HG03139 (cell line): ENCODE data around the gene SYNPR.

Experiments
- ATAC-seq: cut with Tn5 transposase; IDR thresholded peaks from one replicate; pipeline ENCODE4 v1.9.1; 2021; ENCODE audit not compliant: unreplicated experiment

Gene SYNPR

DNA sequence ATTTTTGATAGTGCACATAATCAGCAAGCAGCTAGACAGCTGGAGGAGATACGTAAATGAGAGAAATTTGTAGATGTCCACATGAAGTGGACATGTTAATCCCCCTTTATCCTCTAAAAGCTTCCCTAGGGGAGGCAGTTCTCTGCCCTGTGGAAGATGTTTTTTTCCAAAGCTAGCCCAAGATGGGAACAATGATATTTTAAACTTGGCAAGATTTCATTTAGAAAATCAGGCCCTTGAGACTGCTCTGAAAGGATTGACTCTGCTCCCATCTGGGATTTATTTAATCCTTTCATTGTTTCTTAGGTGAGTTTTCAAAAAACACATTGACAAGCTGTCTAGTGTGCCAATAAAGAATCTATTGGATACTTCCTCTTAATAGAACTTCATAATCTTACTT is 92.0 kb downstream of the SYNPR start:
- ATAC-seq = no peak

- no peak for ATAC-seq
Measured at GRCh38 chr3:63383040-63383439, 104.9 kb downstream of the SYNPR start.

DNA sequence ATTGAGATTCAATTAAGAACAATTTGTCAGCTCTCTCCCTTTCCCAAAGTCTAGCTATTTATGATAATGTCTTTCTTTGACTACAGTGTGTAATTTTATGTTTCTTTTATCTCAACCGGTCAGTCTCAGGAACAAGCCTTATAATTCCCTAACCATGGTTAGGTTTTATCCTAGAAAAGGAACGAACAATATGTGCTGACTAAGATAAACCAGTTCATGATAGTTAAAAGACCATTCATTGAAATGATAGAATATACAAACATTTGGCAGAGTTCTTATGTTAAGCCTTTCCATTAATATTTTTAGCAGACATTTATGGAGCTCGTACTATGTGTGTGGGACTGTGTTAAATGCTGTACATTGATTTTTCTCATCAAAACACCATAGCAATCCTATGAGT is 106.3 kb downstream of the SYNPR start:
- no peak for ATAC-seq

GRCh38 chr3:63385629-63386028 is 107.5 kb downstream of the SYNPR start:
- no peak for ATAC-seq

DNA sequence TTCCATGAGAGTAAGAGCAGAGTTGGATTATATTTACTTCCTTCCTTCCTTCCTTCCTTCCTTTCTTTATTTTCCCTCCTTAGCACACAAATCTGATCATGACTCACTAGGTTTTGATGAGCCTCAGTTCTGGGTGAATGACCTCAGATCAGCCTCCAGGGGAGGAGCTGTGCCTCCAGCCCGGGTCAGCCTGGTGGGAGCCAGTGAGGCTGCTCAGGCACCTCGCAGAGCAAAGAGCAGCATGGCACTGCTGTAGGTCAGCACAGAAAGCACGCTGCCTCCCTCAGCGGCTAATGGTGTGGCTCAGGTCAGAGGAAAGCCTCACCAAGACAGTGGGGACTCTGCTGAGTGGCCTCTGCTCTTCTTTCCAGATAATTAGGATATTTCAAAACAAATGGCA is 108.5 kb downstream of the SYNPR start:
- ATAC-seq = no peak

DNA sequence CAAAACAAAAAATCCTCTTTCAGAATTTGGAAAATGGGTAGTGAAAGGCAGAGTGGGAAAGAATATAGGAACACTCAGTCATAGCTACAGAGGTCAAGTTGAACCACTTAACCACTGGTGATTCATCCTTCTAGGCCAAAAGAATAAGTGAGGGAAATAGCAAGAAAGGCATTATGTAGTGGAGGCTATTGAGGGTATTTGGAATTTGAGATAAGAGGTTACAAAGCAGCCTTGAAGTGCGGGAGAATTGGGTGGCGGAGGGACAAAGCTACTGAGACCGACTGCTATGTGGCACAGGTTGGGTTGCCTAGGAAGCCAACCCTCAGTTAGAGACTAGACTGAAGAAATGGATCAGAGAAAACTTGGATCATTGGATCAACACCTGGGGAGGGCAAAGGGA is 109.5 kb downstream of the SYNPR start:
- ATAC-seq = no peak

- no peak for ATAC-seq
Measured at GRCh38 chr3:63390710-63391230, 112.7 kb downstream of the SYNPR start.

DNA sequence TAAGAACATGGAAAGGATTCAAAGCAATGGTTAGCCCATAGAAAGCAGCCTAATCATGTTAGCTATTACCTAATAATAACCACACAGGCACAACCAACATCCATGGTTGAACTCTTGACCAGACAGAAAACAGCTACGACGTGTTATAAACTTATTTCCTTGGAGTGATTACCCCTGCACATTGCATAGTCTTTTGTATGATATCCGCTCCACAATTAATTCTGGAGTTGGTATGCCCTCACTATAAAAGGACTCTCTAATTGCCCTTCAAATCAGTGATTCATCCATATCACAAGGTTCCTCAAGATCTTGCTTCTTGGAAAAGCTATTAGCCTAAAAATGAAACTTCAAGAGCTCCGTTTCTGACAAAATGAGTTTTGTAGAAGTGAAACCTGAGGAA is 117.9 kb downstream of the SYNPR start:
- ATAC-seq = no peak

DNA sequence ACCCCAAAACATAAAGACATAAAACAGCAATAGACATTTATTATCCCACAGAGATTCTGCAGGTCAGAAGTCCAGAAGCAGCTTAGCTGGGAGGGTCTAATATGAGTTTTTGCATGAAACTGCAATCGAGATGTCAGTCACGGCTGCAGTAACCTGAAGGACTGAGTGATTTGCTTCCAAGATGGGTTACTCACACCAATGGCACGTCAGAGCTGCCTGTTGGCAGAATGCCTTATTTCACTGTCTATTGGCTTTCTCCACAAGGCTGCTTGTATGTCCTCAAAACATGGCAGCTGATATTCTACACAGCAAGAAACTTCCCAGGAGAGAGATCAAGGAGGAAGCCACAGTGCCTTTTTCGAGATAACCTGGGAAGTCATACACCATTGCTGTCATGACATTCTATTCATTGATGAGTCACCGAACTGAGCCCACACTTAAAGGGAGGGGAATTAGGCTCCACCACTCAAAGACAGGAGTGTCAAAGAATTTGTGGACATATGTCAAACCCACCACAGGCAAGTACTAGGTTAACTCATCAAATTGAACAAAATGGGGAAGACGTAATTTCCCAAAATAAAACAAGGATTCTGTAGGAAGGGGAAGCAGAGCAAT is 122.2 kb downstream of the SYNPR start:
- ATAC-seq = no peak

- no peak for ATAC-seq
Measured at GRCh38 chr3:63405882-63406281, 127.8 kb downstream of the SYNPR start.

DNA sequence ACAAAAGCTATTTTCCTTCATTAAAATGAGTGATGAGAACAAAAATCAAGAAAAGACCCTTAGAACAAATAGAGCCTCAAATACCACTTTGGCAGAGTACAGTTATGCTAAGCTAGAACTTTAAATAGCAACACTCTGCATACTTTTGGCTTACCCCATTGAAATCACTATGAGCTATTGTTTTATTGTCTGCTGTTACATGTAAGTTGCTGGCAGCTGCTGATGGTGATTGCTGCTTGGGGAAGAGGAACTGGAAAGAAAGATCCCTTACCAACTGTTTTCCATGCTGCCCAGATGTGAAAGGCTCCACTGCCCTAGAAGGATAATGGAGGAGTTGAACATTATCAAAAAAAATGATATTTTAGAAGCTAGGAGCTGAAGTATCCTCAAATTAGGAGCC is 135.4 kb downstream of the SYNPR start:
- no peak for ATAC-seq

- ATAC-seq = no peak
Measured at GRCh38 chr3:63414607-63415006, 136.5 kb downstream of the SYNPR start.

DNA sequence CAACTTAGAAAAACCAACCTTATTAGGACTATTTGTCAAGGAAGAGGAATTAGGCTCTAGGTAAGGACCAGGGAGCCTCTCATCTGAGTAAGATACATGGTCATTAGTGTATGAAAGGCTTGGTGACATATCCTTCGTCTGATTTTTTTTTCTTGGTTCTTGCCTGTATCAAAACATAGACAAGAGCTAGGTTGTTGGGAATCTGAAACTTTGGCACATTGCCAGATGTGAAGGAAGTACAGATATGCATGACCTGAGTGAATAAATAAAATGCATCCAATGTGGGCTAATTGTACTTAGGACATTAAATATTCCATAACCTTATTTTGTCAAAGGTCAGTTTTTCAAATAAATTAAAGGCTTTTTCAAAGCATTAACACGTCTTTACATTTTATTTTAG is 151.8 kb downstream of the SYNPR start:
- no peak for ATAC-seq

- no peak for ATAC-seq
Measured at GRCh38 chr3:63430875-63431274, 152.8 kb downstream of the SYNPR start.

DNA sequence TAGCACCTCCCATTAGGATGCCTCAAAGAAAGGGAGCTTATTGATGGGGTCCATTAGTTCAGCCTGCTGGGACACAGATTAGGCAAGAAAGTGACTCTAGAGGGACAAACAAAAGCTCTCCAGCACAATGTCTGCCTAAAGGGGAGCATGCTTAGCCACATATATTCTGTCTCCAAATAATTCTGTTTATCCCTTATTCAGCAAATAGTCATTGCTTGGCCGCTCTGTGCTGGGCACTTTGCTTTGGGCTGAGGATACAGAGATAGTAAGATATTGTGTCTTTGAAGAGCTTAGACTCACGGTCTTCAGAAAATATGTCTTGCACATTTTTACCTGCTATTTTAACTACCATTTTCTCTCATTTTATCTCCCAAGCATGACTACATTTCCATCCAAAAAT is 159.8 kb downstream of the SYNPR start:
- no peak for ATAC-seq

- no peak for ATAC-seq
Measured at GRCh38 chr3:63438826-63439371, 160.8 kb downstream of the SYNPR start.

DNA sequence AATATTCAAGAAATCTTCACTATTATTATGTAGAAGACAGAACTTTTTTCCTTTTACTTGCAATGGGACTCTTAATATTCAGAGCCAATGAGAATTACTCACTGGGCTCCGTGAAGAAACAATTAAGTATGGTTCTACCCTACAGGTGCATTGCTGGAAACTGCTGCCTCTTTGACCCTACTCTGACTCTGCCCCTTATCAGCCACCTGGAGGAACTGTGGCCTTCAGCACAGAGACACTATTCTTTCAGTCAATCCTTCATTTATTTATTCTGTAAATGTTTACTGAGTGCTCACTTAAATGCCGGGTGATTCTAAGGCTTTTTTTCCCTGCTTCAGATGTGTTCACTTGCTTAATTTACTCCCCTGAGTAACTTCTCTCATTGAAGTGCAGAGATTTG is 163.2 kb downstream of the SYNPR start:
- no peak for ATAC-seq

DNA sequence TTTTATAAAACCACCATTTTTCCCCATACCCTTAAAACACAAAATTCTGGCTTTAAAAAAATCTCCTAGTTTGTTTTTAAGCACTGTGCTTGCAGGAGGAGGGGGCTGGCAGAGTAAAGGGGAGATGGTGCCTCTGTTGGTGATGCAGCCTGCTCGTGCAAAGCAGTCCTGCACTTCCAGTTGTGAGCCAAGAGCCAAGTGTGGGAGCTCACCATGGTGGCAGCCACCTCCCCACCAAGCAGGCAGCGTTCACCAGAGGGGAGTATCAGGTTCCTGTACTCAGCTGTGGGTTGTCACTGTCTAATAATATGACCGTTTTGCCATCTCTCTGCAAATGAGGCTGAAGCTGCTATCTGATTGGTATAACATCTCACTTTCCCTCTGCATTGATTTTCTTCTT is 164.8 kb downstream of the SYNPR start:
- ATAC-seq = no peak

- ATAC-seq = no peak
Measured at GRCh38 chr3:63450023-63450422, 171.9 kb downstream of the SYNPR start.

DNA sequence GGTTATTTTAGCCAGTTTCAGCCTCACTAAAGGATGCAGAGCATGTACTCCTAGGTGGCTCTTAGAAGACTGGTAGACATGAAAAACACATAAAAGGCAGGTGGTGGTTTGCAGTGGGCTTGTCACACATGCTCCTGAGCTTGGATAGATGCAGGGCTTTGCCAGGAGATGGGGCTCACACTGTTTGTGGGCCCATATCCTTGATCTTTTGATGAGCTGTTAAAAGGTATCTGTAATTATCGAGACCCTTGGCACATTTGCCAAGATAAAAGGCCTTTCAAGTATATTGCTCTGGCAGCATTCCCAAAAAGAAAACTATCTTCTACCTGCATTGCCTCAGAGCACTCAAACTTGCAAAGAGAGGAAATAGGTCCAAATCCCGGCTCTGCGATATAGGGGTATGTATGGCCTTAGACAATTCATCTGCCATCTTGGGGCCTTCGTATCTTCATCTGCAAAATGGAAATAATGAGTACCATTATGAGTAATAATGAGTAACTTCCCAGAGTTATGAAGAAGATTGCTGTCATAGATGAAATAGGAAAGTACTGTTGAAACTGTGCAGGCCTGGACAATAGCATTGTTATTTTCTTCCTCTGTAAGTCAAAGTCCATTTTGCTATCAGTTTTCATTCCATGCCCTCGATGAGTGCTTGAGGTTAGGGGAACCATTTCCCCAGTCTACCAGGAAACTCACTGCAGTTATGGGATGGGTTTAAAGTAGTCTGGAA is 172.7 kb downstream of the SYNPR start:
- ATAC-seq = no peak

- no peak for ATAC-seq
Measured at GRCh38 chr3:63456901-63457300, 178.8 kb downstream of the SYNPR start.

DNA sequence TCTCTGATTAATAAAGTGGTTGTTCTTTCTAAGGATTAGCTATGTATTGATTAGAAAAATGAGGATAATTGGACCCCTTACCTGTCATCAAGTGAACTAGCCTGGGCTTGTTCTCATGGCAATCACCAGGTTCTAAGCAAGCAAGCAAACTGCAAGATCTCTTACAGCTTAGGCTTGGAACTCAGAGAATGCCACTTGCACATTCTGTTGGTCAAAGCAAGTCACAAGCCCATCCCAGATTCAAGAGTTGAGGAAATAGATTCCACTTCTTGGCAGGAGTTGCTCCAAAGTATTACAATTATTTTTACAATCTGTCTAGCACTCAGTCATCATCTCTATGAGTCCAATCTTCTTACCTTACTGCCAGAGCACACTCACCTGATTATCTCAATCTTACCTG is 180.3 kb downstream of the SYNPR start:
- no peak for ATAC-seq
